OCI-LY3 (cell line): ENCODE data around the gene NCOA4.
"Not testable (repeated sequence)": the region's sequence is repeated elsewhere in the genome, so short reads cannot be mapped to it uniquely, and the experiment has no call there.

Experiments
- H2AFZ ChIP-seq: fragments of 200-600, 300-600 bp; shearing (Covaris generic); 2 replicates; pipeline ENCODE4 v1.6.0; 2014; ENCODE audit warnings: antibody characterized with exemption, low read depth, low read length
- H3K27ac ChIP-seq: fragments of 200-600, 300-600 bp; sonication (generic); 2 replicates; pipeline ENCODE4 v1.5.1; 2014; ENCODE audit warnings: mild to moderate bottlenecking, low read length, moderate library complexity, mixed read lengths
- H3K27me3 ChIP-seq: fragments of 200-600, 300-600 bp; sonication (generic); 2 replicates; pipeline ENCODE4 v1.6.1; 2014; ENCODE audit warnings: low read depth, low read length, mixed read lengths
- H3K36me3 ChIP-seq: fragments of 200-600, 300-600 bp; sonication (generic); replicated peaks from 2 replicates; pipeline ENCODE3; 2014; ENCODE audit warnings: low read depth, low read length, mixed read lengths
- H3K4me1 ChIP-seq: fragments of 300-600, 200-600 bp; sonication (generic); 2 replicates; pipeline ENCODE4 v1.6.1; 2014; ENCODE audit warnings: low read length, mixed read lengths
- H3K4me2 ChIP-seq: fragments of 200-600, 300-600 bp; sonication (generic); 2 replicates; pipeline ENCODE4 v1.6.1; 2014; ENCODE audit warnings: low read length, mixed read lengths
- H3K4me3 ChIP-seq: fragments of 300-600, 200-600 bp; sonication (generic); 2 replicates; pipeline ENCODE4 v1.5.1; 2014; ENCODE audit warnings: antibody characterized with exemption, mild to moderate bottlenecking, low read length, moderate library complexity
- H3K79me2 ChIP-seq: fragments of 300-600, 200-600 bp; shearing (Covaris generic); 2 replicates; pipeline ENCODE4 v1.6.1; 2014; ENCODE audit warnings: mild to moderate bottlenecking, low read length, mixed read lengths
- H3K9ac ChIP-seq: fragments of 300-600, 200-600 bp; shearing (Covaris generic); 2 replicates; pipeline ENCODE4 v1.6.0; 2014; ENCODE audit warnings: mild to moderate bottlenecking, low read length, moderate library complexity
- H3K9me3 ChIP-seq: fragments of 200-600, 300-600 bp; shearing (Covaris generic); 2 replicates; pipeline ENCODE4 v1.6.1; 2014; ENCODE audit warnings: low read length, mixed read lengths; ENCODE audit not compliant: insufficient read depth
- H4K20me1 ChIP-seq: fragments of 200-600, 300-600 bp; sonication (generic); 2 replicates; pipeline ENCODE4 v1.6.1; 2016; ENCODE audit warnings: low read length, mixed read lengths; ENCODE audit not compliant: insufficient read depth
- CTCF ChIP-seq: fragments of 200-600, 300-600 bp; sonication (generic); IDR thresholded peaks from 2 replicates; pipeline ENCODE4 v1.5.1; 2014; ENCODE audit warnings: antibody characterized with exemption, low read length, low read depth
- EZH2phosphoT487 ChIP-seq: fragments of 200-600 bp; shearing (Covaris generic); IDR thresholded peaks from 2 replicates; pipeline ENCODE4 v1.6.1; 2018; ENCODE audit warnings: antibody characterized with exemption, mixed run types, low read depth

NCOA4 gene

DNA sequence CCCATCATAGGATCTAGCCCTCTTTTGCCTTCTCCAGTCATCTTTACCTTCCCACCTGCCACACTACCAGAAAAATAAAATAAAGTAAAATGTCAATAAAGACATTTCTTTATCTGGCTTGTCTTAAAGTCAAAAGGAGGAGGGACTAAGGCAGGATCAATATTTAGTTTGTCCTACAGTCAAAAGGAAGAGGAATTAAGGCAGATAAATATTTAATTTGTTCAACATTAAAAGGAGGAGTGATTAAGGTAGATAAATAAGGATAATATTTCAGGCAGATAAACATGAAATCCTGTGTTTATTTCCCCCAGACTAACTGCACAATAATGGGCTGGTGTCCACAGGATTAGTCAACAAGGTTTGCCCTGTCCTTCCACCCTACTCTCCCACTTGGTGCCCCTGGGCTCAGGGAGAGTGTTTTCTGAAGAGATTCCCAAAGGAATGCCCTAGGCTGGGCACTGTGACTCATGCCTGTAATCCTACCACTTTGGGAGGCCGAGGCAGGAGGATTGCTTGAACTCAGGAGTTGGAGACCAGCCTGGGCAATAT is 33.9 kb upstream of the NCOA4 start:
- Histone ChIP-seq H3K36me3 (no peaks in the 10 kb centered on the region), H3K79me2 (no peaks in the 10 kb centered on the region), H3K27me3 (no peaks in the 10 kb centered on the region), H3K9me3 (no peaks in the 10 kb centered on the region), H3K4me1 (no peaks in the 10 kb centered on the region), H3K27ac (no peak overlapping the region), H2AFZ (no peak overlapping the region), H3K9ac (no peak overlapping the region), H3K4me2 (no peak overlapping the region), H4K20me1 (no peaks in the 10 kb centered on the region), H3K4me3 (no peak overlapping the region)
- TF ChIP-seq CTCF = no peak
- TF ChIP-seq EZH2phosphoT487 = no peak

DNA sequence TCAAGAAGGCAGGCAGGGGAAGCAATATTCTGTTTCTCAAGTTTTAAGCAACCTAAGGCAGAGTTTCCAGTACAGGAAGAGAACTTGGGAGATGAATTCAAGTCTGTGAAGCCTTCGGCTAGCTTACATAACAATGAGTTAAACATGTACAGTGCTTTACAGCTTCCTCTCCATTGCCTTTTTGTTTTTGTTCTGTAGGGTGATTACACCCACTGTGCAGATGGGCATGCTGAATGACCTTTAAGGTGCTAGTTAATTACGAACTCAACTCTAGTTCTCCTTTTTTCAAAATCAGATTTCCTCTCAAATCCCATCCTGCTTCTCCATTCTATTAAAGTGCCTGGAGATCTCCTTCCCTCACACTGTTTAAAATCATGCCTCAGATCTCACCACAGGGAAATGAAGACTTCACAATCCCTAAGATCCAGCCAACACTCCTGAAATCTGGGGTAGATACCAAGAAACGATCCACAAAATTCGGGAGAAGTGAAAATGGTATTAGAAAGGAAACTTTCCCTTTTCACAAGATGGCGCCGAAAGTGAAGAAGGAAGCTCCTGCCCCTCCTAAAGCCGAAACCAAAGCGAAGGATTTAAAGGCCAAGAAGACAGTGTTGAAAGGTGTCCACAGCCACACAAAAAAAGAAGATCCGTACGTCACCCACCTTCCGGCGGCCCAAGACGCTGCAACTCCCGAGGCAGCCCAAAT is 32.5 kb upstream of the NCOA4 start:
- Histone ChIP-seq H3K4me2 (no peak overlapping the region), H3K79me2 (no peaks in the 10 kb centered on the region), H4K20me1 (no peaks in the 10 kb centered on the region), H3K9ac (no peak overlapping the region), H3K27me3 (no peaks in the 10 kb centered on the region), H3K4me3 (no peak overlapping the region), H2AFZ (no peak overlapping the region), H3K4me1 (no peaks in the 10 kb centered on the region), H3K9me3 (no peaks in the 10 kb centered on the region), H3K27ac (no peak overlapping the region), H3K36me3 (no peaks in the 10 kb centered on the region)
- no peak for TF ChIP-seq CTCF
- TF ChIP-seq EZH2phosphoT487 = no peak

DNA sequence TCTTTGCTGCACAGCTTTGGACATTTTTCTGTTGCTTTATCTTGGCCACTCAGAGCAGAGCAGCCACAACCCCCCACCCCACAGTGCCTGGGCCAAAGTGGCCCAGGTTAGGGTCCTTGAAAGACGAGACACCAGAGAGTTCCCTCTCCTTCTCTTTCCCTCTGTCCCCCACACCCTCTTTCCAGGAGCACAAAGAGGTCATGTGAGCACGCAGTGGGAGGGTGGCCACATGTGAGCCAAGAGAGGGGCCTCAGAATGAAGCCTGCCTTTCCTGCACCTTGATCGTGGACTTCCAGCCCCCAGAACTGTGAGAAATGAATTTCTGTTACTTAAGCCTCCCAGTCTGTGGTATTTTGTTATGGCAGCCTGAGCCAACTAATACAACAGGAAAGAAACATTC is 30.3 kb upstream of the NCOA4 start:
- TF ChIP-seq EZH2phosphoT487 (no peak), CTCF (no peak)
- H3K9ac ChIP-seq = no peak overlapping the region
- no peaks in the 10 kb centered on the region for H3K36me3 ChIP-seq
- H3K4me3 ChIP-seq = no peak overlapping the region
- H3K9me3 ChIP-seq = no peaks in the 10 kb centered on the region
- H3K79me2 ChIP-seq = no peaks in the 10 kb centered on the region
- H3K4me2 ChIP-seq = no peak overlapping the region
- H4K20me1 ChIP-seq = no peaks in the 10 kb centered on the region
- H3K27me3 ChIP-seq = no peaks in the 10 kb centered on the region
- no peaks in the 10 kb centered on the region for H3K4me1 ChIP-seq
- H2AFZ ChIP-seq = no peak overlapping the region
- H3K27ac ChIP-seq = no peak overlapping the region

DNA sequence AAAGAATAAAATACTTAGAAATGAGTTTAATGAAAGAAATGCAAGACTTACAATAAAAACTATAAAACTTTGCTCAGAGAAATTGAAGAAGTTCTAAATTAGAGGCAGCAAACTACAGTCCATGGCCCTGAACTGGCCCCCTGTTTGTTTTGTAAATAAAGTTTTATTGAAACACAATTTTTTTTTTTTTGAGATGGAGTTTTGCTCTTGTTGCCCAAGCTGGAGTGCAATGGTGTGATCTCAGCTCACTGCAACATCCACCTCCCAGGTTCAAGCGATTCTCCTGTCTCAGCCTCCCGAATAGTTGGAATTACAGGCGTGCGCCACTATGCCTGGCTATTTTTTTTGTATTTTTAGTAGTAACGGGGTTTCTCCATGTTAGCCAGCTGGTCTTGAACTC is 27.5 kb upstream of the NCOA4 start:
- not testable (repeated sequence) for H3K4me3 ChIP-seq, H3K4me2 ChIP-seq, H3K9me3 ChIP-seq, H3K27ac ChIP-seq, H3K4me1 ChIP-seq, H3K27me3 ChIP-seq, H2AFZ ChIP-seq, H3K36me3 ChIP-seq, H3K79me2 ChIP-seq, H3K9ac ChIP-seq, H4K20me1 ChIP-seq
